ENCODE results near the gene TMEM254.
"Not testable (repeated sequence)": the region's sequence is repeated elsewhere in the genome, so short reads cannot be mapped to it uniquely, and the experiment has no call there.

TMEM254 gene

GRCh38 chr10:80133687-80134086, 55.2 kb downstream of the TMEM254 start:
- not testable (repeated sequence) for DNase-seq

DNA sequence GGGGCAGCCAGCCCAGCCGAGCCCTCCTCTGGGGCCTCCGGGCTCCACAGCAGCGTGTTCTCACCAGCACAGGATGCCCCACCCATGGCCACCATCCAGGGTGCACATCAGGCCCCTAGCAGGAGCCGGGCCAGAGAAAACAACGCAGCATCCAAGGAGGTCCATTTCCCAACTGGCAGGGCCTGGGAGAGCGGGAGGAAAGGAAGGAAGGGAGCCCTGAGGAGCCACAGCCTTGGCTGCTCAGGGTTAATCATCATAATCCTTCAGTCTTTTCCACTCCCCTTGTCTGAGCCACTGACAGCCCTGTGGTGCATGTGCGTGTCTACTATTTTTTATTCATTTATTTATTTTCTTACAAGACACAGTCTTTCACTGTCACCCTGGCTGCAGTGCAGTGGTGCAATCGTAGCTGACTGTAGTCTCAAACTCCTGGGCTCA, 57.7 kb downstream of the TMEM254 start:
- DNase-seq, result peak; percentile 86

DNA sequence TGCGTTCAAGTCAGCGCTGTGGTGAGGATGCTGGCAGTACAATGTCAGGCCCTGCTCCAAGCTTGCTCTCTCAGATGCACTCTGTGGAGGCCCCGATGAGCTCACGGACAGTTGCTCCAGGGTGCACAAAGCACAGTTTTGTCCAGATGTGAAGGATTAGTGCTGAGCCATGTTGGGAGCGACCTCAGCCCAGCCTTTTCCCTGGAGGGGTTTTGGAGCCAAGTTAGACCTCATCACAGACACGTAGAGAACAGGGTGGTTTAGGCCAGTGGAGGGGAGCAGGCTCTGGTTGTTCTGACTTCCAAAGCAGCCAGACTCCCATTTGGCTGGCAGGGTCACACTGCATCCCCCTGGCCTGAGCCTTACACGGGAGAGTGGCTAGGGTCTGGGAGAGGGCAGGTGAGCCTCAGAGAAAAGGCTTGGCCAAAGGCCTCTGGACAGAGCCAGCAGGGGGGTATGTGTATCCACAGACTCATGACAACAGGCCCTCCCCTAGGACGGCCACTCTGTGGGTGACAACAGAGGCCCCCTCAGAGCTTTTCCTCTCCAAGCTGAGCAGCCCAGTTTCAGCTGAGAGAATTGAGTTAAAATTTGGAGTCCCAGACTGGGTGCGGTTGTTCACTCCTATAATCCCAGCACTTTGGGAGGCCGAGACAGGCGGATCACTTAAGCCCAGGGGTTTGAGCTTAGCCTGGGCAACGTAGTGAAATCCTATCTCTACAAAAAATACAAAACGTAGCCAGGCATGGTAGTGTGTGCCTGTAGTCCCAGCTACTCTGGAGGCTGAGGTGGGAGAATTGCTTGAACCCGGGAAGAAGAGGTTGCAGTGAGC, 58.8 kb downstream of the TMEM254 start:
- peak; percentile 64 for DNase-seq

DNA sequence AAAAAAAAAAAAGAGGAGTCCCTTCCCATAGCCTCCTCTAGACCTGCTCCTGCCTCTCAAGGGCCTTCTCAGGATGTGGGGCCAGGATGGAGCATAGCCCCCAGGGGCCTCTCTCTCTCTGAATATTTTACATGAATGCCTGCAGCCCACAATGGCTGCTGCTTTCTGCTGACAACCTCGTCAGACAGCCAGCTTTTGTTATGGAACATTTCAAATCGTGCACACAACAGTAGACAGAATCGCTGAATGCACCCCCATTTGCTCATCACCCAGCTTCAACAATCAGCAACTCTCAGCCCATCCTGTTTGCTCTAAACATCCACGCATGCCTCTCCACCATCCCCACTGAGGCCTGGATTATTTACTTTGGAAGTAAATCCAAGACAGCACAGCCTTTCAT, 59.5 kb downstream of the TMEM254 start:
- DNase-seq, result no peak

GRCh38 chr10:80139265-80139664, 60.8 kb downstream of the TMEM254 start:
- no peak for DNase-seq

DNA sequence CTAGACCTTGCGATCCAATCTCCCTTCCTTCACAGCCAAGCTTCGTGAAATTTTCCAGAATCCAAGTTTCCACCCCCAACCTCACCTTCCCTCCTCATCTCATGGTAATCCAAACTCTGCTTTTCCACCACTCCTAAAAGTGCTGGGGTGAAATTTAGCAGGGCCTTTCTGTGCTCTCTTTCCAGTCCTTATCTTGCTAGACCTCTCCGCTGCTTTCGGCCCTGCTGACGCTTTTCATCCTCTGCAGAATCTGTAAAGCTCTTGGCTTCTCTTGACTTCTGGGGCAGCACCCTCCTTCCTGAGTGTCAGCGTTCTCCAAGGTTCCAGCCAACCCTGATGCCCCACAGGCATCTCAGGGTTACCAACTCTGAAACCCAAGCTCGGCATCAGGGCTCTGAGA, 61.8 kb downstream of the TMEM254 start:
- no peak for DNase-seq

GRCh38 chr10:80141696-80142460, 63.4 kb downstream of the TMEM254 start:
- DNase-seq, result no peak
